ENCODE data around the gene CEPT1. TPM values are rescaled to one million over a fixed set of nuclear protein-coding genes. Genes with fewer than 3 reads are reported as not detected.

CEPT1 gene
- total RNA-seq, 2 donors from 2014 or later, result 16.9 to 26.0 TPM

DNA sequence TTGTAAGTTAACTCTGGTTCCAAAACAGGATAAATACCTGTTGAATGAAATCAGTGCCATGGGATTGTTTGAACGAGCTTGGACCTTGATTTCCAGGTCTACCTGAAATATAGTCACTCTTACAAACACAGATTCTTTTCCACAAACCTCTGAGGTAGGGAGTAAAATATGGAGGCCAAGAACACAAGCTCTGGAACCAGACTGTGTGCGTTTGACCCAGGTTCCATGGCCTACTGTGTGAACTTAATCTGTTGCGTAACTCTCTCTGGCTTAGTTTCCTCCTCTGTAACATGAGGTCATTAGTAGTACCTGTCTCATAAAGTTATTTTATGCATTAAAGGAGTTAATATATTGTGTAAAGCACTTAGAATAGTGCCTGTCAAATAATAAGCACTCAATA lies 35.3 kb downstream of the CEPT1 start:
- no peak for ATAC-seq
- peaks cover 0 to 4% of the 10 kb centered on the region in 2 donors for H3K36me3 ChIP-seq (replicated peaks in 1 of 2; ENCODE audit: insufficient read depth in 1 of 2, low read depth in 2 of 2)
- 91 to 96% methylated on average over 3 of the region's 3 CpGs for whole genome bisulfite sequencing, 2 donors
- intact Hi-C loops (cut with DNase I), result no loop called here
- H3K4me3 ChIP-seq, result no peak overlapping the region
- H3K27me3 ChIP-seq, result no peaks in the 10 kb centered on the region
- no peak for DNase-seq
- no peak overlapping the region for H3K27ac ChIP-seq
- H3K4me1 ChIP-seq, result no peaks in the 10 kb centered on the region
- no peaks in the 10 kb centered on the region for H3K9me3 ChIP-seq
- TF ChIP-seq POLR2A (IDR thresholded peaks at IDR 0.05), result no peak
- TF ChIP-seq, protein P1, sequence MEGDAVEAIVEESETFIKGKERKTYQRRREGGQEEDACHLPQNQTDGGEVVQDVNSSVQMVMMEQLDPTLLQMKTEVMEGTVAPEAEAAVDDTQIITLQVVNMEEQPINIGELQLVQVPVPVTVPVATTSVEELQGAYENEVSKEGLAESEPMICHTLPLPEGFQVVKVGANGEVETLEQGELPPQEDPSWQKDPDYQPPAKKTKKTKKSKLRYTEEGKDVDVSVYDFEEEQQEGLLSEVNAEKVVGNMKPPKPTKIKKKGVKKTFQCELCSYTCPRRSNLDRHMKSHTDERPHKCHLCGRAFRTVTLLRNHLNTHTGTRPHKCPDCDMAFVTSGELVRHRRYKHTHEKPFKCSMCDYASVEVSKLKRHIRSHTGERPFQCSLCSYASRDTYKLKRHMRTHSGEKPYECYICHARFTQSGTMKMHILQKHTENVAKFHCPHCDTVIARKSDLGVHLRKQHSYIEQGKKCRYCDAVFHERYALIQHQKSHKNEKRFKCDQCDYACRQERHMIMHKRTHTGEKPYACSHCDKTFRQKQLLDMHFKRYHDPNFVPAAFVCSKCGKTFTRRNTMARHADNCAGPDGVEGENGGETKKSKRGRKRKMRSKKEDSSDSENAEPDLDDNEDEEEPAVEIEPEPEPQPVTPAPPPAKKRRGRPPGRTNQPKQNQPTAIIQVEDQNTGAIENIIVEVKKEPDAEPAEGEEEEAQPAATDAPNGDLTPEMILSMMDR (IDR thresholded peaks at IDR 0.05), result no peak

- no peaks in the 10 kb centered on the region for H3K4me1 ChIP-seq
- no peak for DNase-seq
- ATAC-seq, result no peak
- intact Hi-C loops (cut with DNase I), result no loop called here
- no peak for TF ChIP-seq POLR2A (IDR thresholded peaks at IDR 0.05)
- TF ChIP-seq, protein P1 (IDR thresholded peaks at IDR 0.05), result no peak
- no peaks in the 10 kb centered on the region for H3K9me3 ChIP-seq
- H3K27me3 ChIP-seq, result no peaks in the 10 kb centered on the region
- H3K36me3 ChIP-seq (replicated peaks in 1 of 2; ENCODE audit: insufficient read depth in 1 of 2, low read depth in 2 of 2), result peaks cover 0 to 4% of the 10 kb centered on the region in 2 donors
- H3K27ac ChIP-seq, result no peak overlapping the region
- H3K4me3 ChIP-seq, result no peak overlapping the region
- WGBS, 2 donors, result 44 to 54% methylated on average over 1 of the region's 1 CpG
These were observed 36.7 kb downstream of the CEPT1 start for GRCh38 chr1:111176678-111177077.

GRCh38 chr1:111179968-111180533 lies 40.0 kb downstream of the CEPT1 start:
- Histone ChIP-seq H3K27ac (no peak overlapping the region), H3K27me3 (no peaks in the 10 kb centered on the region), H3K36me3 (replicated peaks in 1 of 2; ENCODE audit: insufficient read depth in 1 of 2, low read depth in 2 of 2) (peaks cover 0 to 4% of the 10 kb centered on the region in 2 donors), H3K4me3 (no peak overlapping the region), H3K4me1 (no peaks in the 10 kb centered on the region), H3K9me3 (no peaks in the 10 kb centered on the region)
- TF ChIP-seq POLR2A (IDR thresholded peaks at IDR 0.05), result no peak
- TF ChIP-seq, protein P1 (IDR thresholded peaks at IDR 0.05), result no peak
- intact Hi-C loops (cut with DNase I), result no loop called here
- ATAC-seq (no peak), DNase-seq (no peak)

DNA sequence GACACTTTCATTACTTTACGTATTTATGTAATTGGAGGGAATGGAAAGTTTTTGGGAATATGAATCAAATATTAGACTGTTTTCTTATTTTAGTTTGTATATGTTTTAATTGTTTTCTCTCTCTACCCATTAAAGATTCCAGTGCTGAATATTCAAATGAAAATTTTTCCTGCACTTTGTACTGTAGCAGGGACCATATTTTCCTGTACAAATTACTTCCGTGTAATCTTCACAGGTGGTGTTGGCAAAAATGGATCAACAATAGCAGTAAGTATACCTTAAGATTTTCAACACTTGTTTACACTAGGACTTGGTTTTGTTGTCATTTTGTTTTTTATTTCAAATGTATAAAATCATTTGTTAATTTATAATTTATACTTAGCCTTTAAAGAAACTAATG lies 42.0 kb downstream of the CEPT1 start:
- TF ChIP-seq POLR2A (IDR thresholded peaks at IDR 0.05), result no peak
- TF ChIP-seq, protein P1 (IDR thresholded peaks at IDR 0.05), result no peak
- DNase-seq (no peak), ATAC-seq (no peak)
- Histone ChIP-seq H3K4me1 (no peaks in the 10 kb centered on the region), H3K36me3 (replicated peaks in 1 of 2; ENCODE audit: insufficient read depth in 1 of 2, low read depth in 2 of 2) (peaks cover 0 to 5% of the 10 kb centered on the region in 2 donors), H3K9me3 (no peaks in the 10 kb centered on the region), H3K4me3 (no peak overlapping the region), H3K27ac (no peak overlapping the region), H3K27me3 (no peaks in the 10 kb centered on the region)
- WGBS, 2 donors, result 79 to 80% methylated on average over 2 of the region's 2 CpGs
- intact Hi-C loops (cut with DNase I), result no loop called here

All from body of pancreas (tissue), 4 donors.